Stimulated activated CD4-positive, alpha-beta T cell treated with anti-CD3 and anti-CD28 coated beads, Interleukin-15, amount 100 ng/mL, for 1 hour (primary cell): ENCODE measurements around the gene ALPP.
"Not testable (repeated sequence)": the region's sequence is repeated elsewhere in the genome, so short reads cannot be mapped to it uniquely, and the experiment has no call there.

ENCODE experiments used
- DNase-seq, 2 donors: peaks; one replicate each; pipeline ENCODE4 v3.0.0-alpha.2; 2020; ENCODE audit warnings: low read depth in 1 of 2, low spot score in 1 of 2

ALPP gene

DNA sequence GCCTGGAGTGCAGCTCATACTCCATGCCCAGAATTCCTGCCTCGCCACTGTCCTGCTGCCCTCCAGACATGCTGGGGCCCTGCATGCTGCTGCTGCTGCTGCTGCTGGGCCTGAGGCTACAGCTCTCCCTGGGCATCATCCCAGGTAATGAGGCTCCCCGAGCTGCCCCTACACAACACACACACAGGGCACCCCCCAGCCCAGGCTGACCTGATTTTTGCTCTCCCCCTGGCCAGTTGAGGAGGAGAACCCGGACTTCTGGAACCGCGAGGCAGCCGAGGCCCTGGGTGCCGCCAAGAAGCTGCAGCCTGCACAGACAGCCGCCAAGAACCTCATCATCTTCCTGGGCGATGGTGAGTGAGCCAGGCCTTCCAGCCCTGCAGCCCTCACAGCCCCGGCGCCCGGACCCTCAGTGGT is at the start of gene ALPP:
Gene ALPP (plus strand): TSS at position 17 of the 417 bp plus-strand sequence. CDS start 52 bp downstream, at position 69.
- not testable (repeated sequence) for DNase-seq

DNA sequence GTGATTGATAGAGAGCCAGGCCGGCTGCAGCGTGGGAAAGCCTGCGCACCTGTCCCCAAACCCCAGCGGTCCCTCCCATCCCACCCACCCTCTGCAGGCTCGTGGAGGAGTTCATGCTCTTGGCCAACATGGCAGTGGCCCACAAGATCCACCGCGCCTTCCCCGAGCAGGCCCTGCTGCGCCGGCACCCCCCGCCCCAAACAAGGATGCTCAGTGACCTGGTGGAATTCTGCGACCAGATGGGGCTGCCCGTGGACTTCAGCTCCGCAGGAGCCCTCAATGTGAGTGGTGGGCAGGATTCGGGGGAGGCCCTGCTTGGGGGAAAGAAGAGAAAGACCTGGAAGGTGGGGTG is 48.9 kb upstream of the ALPP start:
- DNase-seq: no peak

DNA sequence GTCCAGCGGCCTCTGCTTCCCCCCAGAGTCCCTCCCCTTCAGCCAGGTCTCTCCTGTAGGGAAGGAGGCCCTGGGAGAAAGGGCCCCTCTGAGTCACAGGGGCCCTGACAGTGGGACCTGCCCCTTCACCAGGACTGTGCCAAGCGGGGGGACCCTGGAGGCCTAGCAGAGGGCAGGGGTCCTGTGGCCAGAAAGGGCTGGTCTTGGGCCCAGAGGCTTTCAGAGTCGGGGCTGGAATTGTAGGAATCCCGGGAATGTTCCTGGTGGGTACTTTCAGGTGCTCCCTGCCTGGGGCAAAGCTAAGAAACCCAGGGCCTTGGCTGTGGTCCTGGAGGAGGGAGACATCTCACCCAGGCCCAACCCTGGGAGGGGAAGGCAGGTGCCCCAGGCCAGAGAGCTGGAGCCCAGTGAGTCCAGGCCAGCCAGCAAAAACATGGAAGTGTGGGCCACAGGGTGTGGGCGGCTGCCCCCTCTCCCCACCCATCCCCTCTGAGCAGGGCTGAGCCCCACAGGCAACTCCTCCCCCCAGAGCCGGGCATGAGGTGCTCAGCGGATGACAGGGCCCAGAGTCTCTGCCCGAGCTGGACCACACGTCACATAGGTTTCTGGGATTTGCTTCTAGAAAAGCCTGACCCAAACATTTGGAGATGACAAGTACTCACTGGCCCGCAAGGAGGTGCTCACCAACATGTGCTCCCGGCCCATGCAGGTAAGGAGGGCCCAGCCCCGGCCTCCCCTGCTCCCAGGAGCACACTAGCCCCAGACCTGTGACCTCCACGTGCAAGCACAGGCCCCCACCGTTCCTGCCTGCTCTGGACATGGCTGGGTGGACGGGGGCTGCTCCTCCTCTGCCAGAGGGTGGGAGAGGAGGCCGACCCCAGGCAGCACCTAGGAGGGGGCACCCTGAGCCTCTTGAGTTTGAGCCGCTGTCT is 48.2 kb upstream of the ALPP start:
- DNase-seq: no peak

DNA sequence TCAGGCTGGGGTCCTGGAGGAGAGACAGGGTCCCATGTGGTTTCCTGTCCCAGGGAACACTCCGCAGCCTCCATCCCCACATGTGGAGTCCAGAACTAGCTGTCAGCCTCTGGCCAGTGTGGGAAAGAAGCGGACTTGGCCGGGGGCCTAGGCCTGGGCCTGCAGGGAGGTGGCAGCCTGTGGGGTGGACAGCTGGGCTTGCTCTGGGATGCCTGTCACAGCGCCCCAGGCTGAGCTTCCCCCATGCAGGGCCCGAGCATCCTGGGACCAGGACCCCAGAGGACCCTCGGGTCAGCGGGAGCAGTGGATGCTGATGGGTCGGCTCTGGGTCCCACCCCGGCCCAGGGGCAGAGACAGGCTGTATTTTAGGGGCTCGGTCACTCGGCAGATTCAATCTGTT is 47.5 kb upstream of the ALPP start:
- DNase-seq: not testable (repeated sequence)

DNA sequence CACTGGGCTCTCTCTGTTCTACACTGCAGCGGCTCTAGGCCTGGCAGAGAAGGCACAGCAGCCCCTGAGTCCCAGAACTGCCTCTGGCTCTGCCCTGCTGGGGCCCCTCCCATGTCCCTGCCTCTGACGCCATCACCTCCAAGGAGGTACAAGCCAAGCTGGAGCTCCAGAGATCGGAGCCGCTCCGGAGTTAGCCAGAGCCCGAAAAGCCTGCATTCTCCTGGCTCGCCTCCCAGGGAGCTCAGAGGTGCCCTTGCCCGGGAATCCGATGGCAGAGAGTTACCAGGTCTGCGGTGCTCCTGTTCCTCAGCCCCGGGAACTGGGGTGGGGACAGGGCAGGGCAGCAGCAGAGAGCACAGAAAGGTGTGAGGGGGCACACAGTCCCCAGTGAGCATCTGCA is 46.9 kb upstream of the ALPP start:
- DNase-seq: not testable (repeated sequence)

DNA sequence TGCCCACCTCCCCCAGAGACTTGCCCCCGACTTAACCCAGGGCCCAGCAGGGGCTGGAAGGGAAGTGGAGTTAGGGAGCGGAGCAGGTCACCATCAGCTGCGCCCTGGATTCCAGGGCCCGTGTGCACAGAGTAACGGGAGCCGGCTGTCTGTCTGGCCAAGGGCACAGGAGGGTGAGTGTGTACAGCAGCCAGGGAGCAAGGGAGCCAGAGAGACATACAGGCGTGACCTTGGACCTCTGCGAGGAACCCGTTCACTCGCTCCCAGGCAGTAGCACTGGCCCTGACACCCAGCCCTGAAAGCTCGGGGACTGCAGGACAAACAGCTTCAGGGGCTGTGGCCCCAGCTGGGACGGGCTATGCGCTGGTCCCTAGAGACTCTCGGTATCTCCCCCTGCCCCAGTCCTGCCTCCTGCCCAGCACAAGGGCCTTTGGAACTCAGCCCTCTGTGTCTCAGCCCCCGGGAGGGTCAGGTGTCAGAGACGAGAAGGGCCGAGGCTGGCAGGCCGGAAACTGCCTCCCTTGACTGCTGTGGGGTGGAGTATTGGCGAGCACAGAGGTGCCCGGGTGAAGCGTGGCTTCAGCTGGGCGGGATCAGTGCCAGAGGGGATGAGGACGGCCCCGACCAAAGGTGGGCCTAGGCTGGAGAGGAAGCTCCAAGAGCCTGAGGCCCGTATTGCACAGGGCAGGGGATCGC is 46.2 kb upstream of the ALPP start:
- not testable (repeated sequence) for DNase-seq

DNA sequence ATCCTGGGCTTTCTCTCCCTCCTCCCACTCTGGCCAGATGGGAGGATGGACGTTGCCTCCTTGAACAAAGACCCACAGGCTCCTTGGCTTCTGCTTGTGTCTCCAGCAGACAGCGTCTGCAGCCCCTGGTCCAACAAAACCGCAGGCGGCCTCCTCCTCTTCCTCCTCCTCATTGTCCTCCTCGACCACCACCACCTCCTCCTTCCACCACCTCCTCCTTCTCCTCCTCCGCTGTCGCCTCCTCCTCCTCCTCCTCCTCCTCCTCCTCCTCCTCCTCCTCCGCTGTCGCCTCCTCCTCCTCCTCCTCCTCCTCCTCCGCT is 45.7 kb upstream of the ALPP start:
- DNase-seq: no peak

DNA sequence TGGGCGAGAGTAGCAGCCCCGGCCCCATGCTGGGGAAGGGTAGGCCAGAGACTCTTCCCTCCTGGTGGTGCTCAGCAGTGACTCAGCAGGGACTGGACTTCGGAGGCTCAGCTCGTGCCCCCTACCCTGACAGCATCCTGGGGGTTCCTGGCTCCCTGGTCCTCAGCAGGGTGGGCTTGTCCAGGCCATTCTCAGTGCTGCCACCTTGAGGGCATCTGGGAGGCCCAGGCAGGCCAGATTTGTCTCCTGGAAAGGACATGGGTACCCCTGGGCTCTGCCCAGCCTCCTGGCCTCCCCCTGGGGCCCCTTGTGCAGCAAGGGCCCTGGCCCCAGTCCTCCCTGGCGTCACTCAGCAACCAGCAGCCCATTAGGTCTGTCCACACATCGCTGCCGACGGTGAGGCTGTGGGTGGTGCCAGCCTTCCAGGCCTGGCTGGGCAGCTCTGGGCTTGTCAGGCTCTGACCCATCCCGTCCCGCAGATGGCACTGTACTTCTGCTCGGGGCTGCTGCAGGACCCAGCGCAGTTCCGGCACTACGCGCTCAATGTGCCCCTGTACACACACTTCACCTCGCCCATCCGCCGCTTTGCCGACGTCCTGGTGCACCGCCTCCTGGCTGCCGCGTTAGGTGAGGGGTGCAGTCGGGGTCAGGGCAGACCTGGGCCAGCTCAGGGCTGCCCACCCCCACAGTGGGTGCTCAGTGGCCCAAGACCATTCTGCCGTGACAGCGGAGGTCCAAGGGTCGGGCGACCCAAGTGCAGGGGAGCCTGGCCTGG is 45.0 kb upstream of the ALPP start:
- DNase-seq: no peak

DNA sequence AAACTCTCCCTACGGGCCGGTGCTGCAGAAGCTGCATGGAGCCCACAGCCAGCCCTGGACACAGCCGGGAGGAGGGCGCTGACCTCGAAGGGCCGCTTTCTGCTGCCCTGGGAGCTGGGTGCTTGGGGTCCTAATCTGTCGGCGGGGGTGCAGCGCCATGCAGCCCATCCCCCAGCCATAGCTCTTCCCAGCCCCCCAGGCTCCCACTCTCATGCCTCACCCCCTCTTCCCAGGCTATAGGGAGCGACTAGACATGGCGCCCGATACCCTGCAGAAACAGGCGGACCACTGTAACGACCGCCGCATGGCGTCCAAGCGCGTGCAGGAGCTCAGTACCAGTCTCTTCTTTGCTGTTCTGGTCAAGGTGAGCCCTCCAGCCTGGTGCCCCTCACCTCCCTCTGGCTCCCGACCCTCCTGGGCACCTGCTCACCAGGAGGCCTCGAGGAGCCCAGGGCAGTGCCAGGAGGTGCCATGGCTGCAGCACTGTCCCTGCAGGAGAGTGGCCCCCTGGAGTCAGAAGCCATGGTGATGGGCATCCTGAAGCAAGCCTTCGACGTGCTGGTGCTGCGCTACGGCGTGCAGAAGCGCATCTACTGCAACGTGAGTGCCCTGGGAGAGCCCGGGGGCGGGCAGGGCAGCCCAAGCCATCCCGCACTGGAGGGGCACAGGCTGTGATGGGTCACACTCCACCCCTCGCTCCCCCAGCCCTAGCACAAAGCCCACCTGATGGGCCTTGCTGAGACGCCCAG is 44.2 kb upstream of the ALPP start:
- DNase-seq: not testable (repeated sequence)

DNA sequence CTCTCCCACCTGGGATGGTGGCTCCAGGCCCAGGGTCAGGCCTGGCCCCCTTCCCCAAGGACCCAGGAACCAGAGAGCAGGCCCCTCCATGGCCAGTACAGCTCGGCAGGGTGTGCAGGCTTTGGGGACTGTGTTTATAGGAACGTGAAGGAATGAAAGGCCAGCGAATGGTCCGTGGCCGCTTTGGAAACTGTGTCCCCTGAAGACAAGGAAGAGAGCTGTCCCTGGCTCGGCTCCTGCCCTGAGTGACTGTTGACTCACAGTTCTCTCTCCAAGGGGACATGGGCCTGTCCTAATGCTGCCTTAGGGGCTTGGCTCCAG is 43.7 kb upstream of the ALPP start:
- not testable (repeated sequence) for DNase-seq

DNA sequence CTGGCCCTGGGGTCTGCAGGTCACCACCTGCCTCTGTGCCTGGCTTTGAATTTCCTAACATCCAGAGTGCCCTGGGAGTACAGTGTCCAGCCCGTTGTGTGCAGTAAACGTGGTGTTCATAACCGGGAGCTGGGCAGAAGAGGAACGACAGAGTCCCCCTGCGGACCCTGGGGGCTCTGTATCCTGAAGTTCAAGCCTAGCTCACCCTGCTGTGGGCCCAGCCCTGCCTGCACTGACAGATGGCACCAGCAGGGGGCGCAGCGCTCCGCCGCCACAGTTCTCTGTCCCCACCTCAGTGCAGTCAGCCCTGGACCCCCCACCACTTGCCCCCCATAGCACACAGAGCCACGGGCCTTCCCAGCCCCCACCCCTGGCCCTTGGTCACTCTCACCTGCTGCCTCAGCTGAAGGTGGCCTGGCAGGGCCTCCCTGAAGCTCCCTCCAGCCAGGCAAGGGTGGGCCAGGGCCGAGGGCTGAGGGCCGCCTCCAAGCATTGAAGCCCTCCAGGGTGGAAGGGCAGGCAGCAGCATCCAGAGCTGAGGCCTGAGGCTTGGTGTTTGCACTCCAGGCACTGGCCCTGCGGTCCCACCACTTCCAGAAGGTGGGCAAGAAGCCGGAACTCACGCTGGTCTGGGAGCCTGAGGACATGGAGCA is 43.2 kb upstream of the ALPP start:
- not testable (repeated sequence) for DNase-seq

DNA sequence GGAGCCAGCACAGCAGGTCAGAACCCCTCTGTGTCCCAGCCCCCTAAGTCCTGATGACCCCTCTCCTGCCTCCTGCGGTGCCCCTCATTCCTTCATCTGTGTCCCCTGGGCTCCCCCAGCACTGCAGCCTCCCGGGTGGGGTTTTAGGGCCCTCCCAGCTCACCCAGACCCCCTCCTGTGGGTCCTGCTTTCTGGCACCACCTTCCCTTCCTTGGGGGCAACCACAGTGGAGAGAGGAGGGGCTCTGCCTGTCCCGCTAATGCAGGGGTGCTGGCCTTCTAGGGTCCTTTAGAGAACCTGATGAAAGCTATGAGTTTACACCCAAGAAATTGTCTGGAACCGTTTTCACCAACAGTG is 42.7 kb upstream of the ALPP start:
- DNase-seq: no peak

DNA sequence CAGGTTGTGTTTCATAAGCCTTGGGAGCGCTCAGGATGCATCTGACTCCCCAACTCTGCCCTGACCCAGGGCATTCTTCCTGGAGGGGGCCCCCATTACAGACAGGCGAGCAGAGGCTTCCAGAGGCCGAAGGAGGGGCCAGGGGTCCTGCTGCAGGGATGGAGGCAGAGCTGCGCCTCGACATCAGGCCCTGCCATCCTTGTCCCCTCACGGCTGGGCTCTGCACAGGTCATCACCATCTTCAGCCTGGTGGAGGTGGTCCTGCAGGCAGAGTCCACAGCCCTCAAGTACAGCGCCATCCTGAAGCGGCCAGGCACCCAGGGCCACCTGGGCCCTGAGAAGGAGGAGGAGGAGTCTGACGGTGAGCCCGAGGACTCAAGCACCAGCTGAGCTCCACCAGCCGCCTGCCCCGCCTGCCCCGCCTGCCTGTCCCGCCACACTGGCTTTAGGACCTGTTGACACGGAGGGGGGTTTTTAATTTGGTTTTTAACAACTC is 42.3 kb upstream of the ALPP start:
- no peak for DNase-seq

DNA sequence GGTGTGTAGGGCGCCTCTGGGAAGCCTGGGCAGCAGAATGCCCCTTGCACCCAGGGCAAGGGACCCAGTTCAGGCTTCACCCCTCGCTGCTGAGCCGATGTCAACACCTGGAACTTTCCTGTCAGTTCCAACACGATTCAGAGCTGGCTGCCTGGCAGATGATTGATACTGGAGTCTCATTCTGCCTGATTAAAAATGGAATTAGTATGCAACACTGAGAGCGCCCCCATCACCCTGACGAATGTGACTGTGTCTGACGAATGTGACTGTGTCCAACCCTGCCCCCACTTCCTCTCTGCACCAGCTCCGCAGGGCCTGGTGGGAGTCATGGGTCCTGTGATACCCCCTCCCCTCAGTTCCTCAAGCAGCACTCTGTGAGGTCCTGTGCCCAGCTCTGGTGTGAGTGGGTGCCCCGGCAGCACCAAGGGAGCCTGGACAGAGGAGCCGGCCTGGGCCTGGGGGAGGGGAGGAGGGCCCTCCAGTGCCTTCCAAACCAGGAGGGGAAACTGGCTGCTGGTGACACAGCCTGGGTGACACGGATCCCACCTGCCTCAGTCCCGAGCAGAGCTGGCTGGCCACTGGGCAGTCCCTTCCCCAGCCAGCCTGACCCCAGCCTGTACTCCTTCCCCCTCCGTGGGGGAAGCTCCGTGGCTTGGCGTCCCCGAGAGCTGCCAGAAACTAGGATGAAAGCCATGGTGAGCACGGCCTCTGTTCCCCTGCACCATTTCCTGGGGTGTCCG is 41.4 kb upstream of the ALPP start:
- DNase-seq: no peak

DNA sequence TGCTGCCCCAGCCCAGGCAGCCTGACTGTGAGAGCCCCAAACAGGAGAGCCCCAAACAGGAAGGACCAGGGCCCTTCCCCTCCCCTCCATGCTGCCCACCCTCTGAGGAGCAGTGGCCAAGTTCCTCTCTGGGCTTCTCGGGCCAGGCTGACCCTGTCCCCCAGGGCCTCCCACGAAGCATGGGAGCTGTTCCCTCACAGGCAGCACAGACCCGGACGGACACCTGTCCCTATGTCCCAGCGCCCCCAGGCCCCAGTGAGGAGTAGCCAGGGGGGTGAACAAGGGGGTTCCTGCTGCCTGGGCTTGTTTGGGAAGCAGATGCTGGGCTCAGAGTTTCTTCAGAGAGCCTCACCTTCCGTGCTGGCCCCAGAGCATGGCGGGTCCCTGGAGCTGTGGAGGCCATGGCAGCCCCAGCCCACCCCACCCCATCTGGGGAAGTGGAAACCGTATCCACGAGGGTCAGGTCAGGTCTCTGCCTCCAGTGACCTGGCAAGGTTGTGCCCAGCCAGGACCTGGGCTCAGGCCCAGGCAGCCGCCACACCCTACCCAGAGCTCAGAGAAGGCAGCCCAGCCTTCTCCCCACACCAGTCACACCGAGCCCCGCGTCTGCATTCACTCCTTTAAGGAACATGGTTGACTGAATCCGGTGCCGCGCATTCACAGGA is 40.3 kb upstream of the ALPP start:
- DNase-seq: not testable (repeated sequence)

DNA sequence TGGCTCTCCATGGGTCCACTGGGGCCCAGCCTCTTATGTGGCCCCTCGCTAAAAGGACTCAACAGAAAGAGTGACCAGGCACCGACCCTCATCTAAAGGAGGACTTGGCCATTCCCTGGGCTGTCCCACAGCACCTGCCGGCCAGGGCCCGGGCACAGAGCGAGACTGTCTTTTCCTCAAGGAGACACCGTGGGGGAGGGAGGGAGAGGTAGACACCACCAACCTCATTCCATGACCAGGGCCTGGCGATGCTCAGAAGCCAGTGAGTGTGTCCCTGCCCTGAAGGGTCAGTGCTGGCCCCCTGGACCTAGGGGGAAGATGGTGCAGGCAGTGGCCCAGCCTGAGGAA is 39.8 kb upstream of the ALPP start:
- DNase-seq: no peak

DNA sequence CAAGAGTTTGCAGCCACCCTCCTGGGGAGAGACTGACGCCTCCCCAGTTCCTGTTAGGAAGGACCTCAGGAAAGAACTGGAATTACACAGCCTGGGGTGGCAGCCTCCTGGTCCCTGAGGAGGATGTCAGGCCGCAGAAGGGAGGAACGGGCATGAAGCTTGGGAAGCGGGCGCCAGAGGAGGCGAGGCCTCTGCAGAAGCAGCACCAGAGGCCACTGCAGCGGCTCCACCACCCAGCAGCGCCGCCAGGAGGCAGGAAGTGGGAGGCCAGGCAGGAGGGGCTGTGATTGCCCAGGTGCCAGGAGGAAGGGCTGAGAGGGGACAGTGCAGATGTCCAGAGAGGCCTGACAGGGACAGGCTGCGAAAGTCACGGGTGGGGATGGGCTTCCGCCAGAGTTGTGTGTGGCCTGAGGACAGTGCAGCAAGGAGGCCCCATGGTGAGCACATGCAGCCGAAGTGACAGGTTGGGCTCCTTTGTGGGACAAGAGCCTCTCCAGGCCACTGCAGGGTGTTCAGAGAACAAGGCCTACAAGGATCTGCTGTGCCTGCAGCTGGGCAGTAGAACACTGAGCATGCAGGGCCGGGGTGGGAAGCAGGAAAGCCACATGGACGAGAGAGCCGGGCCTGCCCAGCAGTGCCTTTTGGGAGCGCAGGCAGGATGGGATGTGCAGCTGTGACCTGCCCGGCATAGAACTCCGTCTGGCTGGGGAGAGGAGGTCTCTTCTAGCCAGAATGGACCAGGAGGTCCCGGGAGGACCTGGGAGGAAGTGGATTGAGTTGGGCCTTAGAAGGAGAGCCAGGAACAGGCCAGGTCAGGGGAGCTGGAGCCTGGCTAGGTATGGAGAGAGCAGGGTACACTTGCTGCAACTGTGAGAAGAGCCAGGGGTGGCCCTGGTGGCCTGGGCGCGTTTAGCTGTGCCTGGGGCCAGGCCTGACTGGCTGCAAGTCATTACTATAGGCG is 39.1 kb upstream of the ALPP start:
- no peak for DNase-seq

DNA sequence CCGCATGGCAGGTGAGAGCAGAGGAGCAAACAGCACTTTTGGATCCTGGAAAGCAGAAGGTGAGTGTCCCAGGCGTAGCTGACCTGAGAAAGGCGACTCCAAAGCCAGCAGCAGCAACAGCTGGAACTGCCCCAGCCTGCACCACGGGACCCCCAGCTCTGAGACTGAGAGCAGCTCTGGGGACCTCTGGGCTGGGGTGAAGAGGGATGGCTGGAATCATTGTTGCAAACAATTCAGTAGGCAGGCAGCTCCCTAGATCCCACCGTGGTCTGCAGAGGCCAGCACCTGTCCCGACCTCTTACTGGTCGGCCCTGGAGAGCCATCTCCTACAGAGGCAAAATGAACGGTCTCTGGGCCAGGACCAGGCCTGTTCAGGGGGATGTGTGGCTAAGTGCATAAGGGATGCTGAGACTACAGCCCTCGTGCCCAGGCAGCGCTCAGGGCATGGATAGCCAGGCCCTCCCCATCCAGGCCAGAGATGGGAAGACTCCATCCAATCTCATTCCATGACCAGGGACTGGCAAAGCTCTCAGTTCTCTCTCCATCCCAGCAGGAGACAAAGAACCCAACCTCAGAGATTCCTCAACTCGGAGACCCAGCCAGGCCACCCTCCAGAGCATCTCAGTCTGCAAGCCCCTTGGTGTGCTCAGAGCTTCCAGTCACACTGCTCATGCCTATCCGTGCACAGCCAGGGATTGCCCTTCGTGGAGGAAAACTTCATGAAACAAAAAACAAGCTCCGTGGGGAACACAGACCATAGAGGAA is 38.2 kb upstream of the ALPP start:
- DNase-seq: no peak
